OCI-LY7 (cell line): Measurements from ENCODE around the gene TBC1D32. TPM values are rescaled to one million over a fixed set of nuclear protein-coding genes. Genes with fewer than 3 reads are reported as not detected.

ENCODE experiments used
- BruUV-seq: library from RNA; stranded (reverse); fragments of 400-500 nt; replicated peaks from 2 replicates; lab custom pipeline; 2021; lab: Mats Ljungman, UMichigan
- CTCF ChIA-PET: fragments of 300-600 bp; sonication (Branson Sonifier 250); formaldehyde crosslinking; loops from one replicate; lab custom pipeline; 2022; ENCODE audit warnings: antibody characterized with exemption; ENCODE audit not compliant: unreplicated experiment; lab: Charles Lee
- POLR2A ChIA-PET: fragments of 300-600 bp; sonication (Branson Sonifier 250); formaldehyde crosslinking; loops from one replicate; lab custom pipeline; 2022; ENCODE audit warnings: antibody characterized with exemption; lab: Charles Lee
- DNase-seq: peaks from one replicate; pipeline ENCODE4 v3.0.0-alpha.2; 2015; ENCODE audit warnings: low spot score
- H2AFZ ChIP-seq: fragments of 200-600 bp; sonication (generic), shearing (Covaris generic); 2 replicates; pipeline ENCODE4 v1.6.1; 2014; ENCODE audit warnings: mild to moderate bottlenecking, antibody characterized with exemption, low read length, moderate library complexity
- H3K27ac ChIP-seq: fragments of 200-600 bp; sonication (generic); 2 replicates; pipeline ENCODE4 v1.5.1; 2014; ENCODE audit warnings: mixed run types, low read depth, mild to moderate bottlenecking, moderate library complexity, low read length, inconsistent platforms; ENCODE audit not compliant: poor library complexity, severe bottlenecking
- H3K36me3 ChIP-seq: fragments of 200-600 bp; sonication (generic); 2 replicates; pipeline ENCODE4 v1.6.1; 2014; ENCODE audit warnings: mild to moderate bottlenecking, antibody characterized with exemption, low read length, moderate library complexity, mixed read lengths; ENCODE audit not compliant: insufficient read depth
- H3K4me1 ChIP-seq: fragments of 200-600 bp; sonication (generic); 2 replicates; pipeline ENCODE4 v1.5.1; 2014; ENCODE audit warnings: mild to moderate bottlenecking, low read length; ENCODE audit not compliant: insufficient read depth, poor library complexity, severe bottlenecking
- H3K4me2 ChIP-seq: fragments of 200-600 bp; sonication (generic); 2 replicates; pipeline ENCODE4 v1.6.1; 2014; ENCODE audit warnings: mild to moderate bottlenecking, low read length
- H3K4me3 ChIP-seq: fragments of 200-600 bp; sonication (generic); 2 replicates; pipeline ENCODE4 v1.5.1; 2014; ENCODE audit warnings: mild to moderate bottlenecking, low read depth, low read length; ENCODE audit not compliant: poor library complexity, severe bottlenecking
- H3K79me2 ChIP-seq: fragments of 200-600 bp; sonication (generic); 2 replicates; pipeline ENCODE4 v1.6.1; 2016; ENCODE audit warnings: low read depth, mild to moderate bottlenecking, low read length, moderate library complexity, mixed read lengths; ENCODE audit not compliant: insufficient read depth
- H3K9me2 ChIP-seq: fragments of 200-600 bp; sonication (generic); 2 replicates; pipeline ENCODE4 v1.6.1; 2016; ENCODE audit warnings: mild to moderate bottlenecking, low read length, mixed read lengths; ENCODE audit not compliant: insufficient read depth
- H3K9me3 ChIP-seq: fragments of 200-600 bp; sonication (generic); 2 replicates; pipeline ENCODE4 v1.6.1; 2014; ENCODE audit warnings: mild to moderate bottlenecking, mixed run types, low read length, mixed read lengths
- H4K20me1 ChIP-seq: fragments of 200-600 bp; sonication (generic); 2 replicates; pipeline ENCODE4 v1.6.1; 2014; ENCODE audit warnings: mild to moderate bottlenecking, antibody characterized with exemption, low read length, moderate library complexity, mixed read lengths; ENCODE audit not compliant: insufficient read depth
- CTCF ChIP-seq: fragments of 200-600 bp; sonication (generic); conservative IDR thresholded peaks from 2 replicates; pipeline ENCODE4 v1.5.1; 2014; ENCODE audit warnings: mild to moderate bottlenecking, antibody characterized with exemption, low read length, moderate library complexity, mixed read lengths
- EZH2phosphoT487 ChIP-seq: fragments of 200-600 bp; sonication (generic); IDR thresholded peaks from 2 replicates; pipeline ENCODE4 v1.6.1; 2018; ENCODE audit warnings: low read depth, borderline replicate concordance, mild to moderate bottlenecking, mixed run types, antibody characterized with exemption, low read length, moderate library complexity, mixed read lengths
- intact Hi-C: fragments of 100-400 bp; cut with micrococcal nuclease; formaldehyde crosslinking; loops from one replicate; pipeline ENCODE4 v1.10.0; 2022; ENCODE audit not compliant: unreplicated experiment
- total RNA-seq, 2 experiments: library from RNA; depleted of rRNA in 1 of 2; stranded (reverse); fragments of >200 nt in 1 of 2; shearing (Covaris generic) in 1 of 2; gene quantifications; 2 replicates each; pipeline ENCODE4 v1.2.3, GENCODE V29; 2014 to 2022

TBC1D32 gene
- total RNA-seq, 2 experiments from 2014 or later = 3.8 to 5.1 TPM

GRCh38 chr6:121093928-121094327, 240.4 kb downstream of the TBC1D32 start:
- CTCF ChIA-PET = no interaction called here
- no TSS peak for BruUV-seq
- intact Hi-C loops = no loop called here

GRCh38 chr6:121090492-121090891, 243.8 kb downstream of the TBC1D32 start:
- no peak overlapping the region for H2AFZ ChIP-seq
- H3K4me3 ChIP-seq = no peak overlapping the region
- ChIA-PET POLR2A (interaction anchor here (0.6 kb wide), 1 partner anchor 10 kb away, joined by 3 read pairs; no protein-coding TSS in a partner anchor), CTCF (no interaction called here)
- no peak for DNase-seq
- intact Hi-C loops = no loop called here
- no peaks in the 10 kb centered on the region for H3K9me3 ChIP-seq
- no peak overlapping the region for H3K4me2 ChIP-seq
- TF ChIP-seq EZH2phosphoT487 = no peak
- TF ChIP-seq CTCF = no peak
- no peaks in the 10 kb centered on the region for H3K9me2 ChIP-seq
- H3K79me2 ChIP-seq = no peaks in the 10 kb centered on the region
- BruUV-seq = no TSS peak
- no peaks in the 10 kb centered on the region for H4K20me1 ChIP-seq
- no peaks in the 10 kb centered on the region for H3K36me3 ChIP-seq
- no peaks in the 10 kb centered on the region for H3K4me1 ChIP-seq
- no peak overlapping the region for H3K27ac ChIP-seq

More at GRCh38 chr6:121093928-121094327, 240.4 kb downstream of the TBC1D32 start:
- Histone ChIP-seq H4K20me1 (no peaks in the 10 kb centered on the region), H2AFZ (no peak overlapping the region), H3K4me2 (no peak overlapping the region), H3K9me2 (no peaks in the 10 kb centered on the region), H3K4me3 (no peak overlapping the region), H3K4me1 (no peaks in the 10 kb centered on the region), H3K9me3 (no peaks in the 10 kb centered on the region), H3K36me3 (no peaks in the 10 kb centered on the region), H3K27ac (no peak overlapping the region), H3K79me2 (no peaks in the 10 kb centered on the region)
- POLR2A ChIA-PET = no interaction called here
- DNase-seq = no peak
- TF ChIP-seq CTCF (no peak), EZH2phosphoT487 (no peak)

- Histone ChIP-seq H3K9me3 (no peaks in the 10 kb centered on the region), H4K20me1 (no peaks in the 10 kb centered on the region), H3K4me1 (no peaks in the 10 kb centered on the region), H3K4me3 (no peak overlapping the region), H3K9me2 (no peaks in the 10 kb centered on the region), H3K27ac (no peak overlapping the region), H2AFZ (no peak overlapping the region), H3K4me2 (no peak overlapping the region), H3K79me2 (no peaks in the 10 kb centered on the region), H3K36me3 (no peaks in the 10 kb centered on the region)
- no peak for DNase-seq
- intact Hi-C loops = no loop called here
- no peak for TF ChIP-seq CTCF
- no peak for TF ChIP-seq EZH2phosphoT487
- ChIA-PET CTCF (no interaction called here), POLR2A (interaction anchor here (1.5 kb wide), 1 partner anchor 45 kb away, joined by 3 read pairs; no protein-coding TSS in a partner anchor)
- no TSS peak for BruUV-seq
These were observed 247.4 kb downstream of the TBC1D32 start for GRCh38 chr6:121086876-121087275.
